NCI-H1417 (cell line): ENCODE measurements around the gene ATAD5.
A peak's percentile ranks its signal among the peaks of the same experiment; 100 is the strongest.
"Not testable (repeated sequence)": the region's sequence is repeated elsewhere in the genome, so short reads cannot be mapped to it uniquely, and the experiment has no call there.

Experiments used
- DNase-seq, 3 experiments: peaks; one replicate each; lab custom pipeline; 2025; lab: John Stamatoyannopoulos, UW

Gene ATAD5

GRCh38 chr17:30824002-30824355, 7.8 kb upstream of the ATAD5 start:
- no peak for DNase-seq

GRCh38 chr17:30824356-30825145, 7.2 kb upstream of the ATAD5 start, which contains the start of gene CRLF3:
CRLF3 (minus strand) TSS chr17:30824692; CDS start chr17:30824651, 41 bp downstream.
- peak; percentile 93 to 94 (median 93) for DNase-seq

GRCh38 chr17:30827082-30827481, 4.7 kb upstream of the ATAD5 start:
- no peak for DNase-seq

GRCh38 chr17:30829022-30829421, 2.7 kb upstream of the ATAD5 start:
- no peak for DNase-seq

GRCh38 chr17:30831257-30831656, 509 bp upstream of the ATAD5 start:
- peak in 1 of 3 experiments; percentile 68 for DNase-seq

GRCh38 chr17:30832438-30833124, 815 bp downstream of the ATAD5 start:
- DNase-seq = no peak

GRCh38 chr17:30838202-30838807, 6.5 kb downstream of the ATAD5 start:
- DNase-seq = no peak

GRCh38 chr17:30840771-30841170, 9.0 kb downstream of the ATAD5 start:
- DNase-seq = no peak

GRCh38 chr17:30848021-30848420, 16.3 kb downstream of the ATAD5 start:
- no peak for DNase-seq

GRCh38 chr17:30854146-30854545, 22.4 kb downstream of the ATAD5 start:
- no peak for DNase-seq

GRCh38 chr17:30858556-30859250, 26.9 kb downstream of the ATAD5 start:
- DNase-seq = no peak

GRCh38 chr17:30864636-30865035, 32.9 kb downstream of the ATAD5 start:
- no peak for DNase-seq

- DNase-seq = no peak
Observed at GRCh38 chr17:30869005-30869404, 37.2 kb downstream of the ATAD5 start.

GRCh38 chr17:30886187-30886586, 54.4 kb downstream of the ATAD5 start:
- no peak for DNase-seq

GRCh38 chr17:30894236-30894635, 62.5 kb downstream of the ATAD5 start:
- no peak for DNase-seq

GRCh38 chr17:30897311-30897710, 65.5 kb downstream of the ATAD5 start:
- no peak for DNase-seq

GRCh38 chr17:30905742-30906100, 74.0 kb downstream of the ATAD5 start:
- DNase-seq = peak in 2 of 3 experiments; percentile 60 to 71

- peak; percentile 87 to 94 (median 88) for DNase-seq
Observed at GRCh38 chr17:30906101-30906911, 74.5 kb downstream of the ATAD5 start, which contains the start of gene TEFM. TEFM (minus strand) TSS chr17:30906238; CDS start chr17:30906198, 40 bp downstream.

- no peak for DNase-seq
Observed at GRCh38 chr17:30908717-30909420, 77.1 kb downstream of the ATAD5 start.

GRCh38 chr17:30910151-30910550, 78.4 kb downstream of the ATAD5 start:
- DNase-seq = not testable (repeated sequence)

- no peak for DNase-seq
Observed at GRCh38 chr17:30913955-30914354, 82.2 kb downstream of the ATAD5 start.
